ENCODE results near the gene KCNK13. TPM values are rescaled to one million over a fixed set of nuclear protein-coding genes. Genes with fewer than 3 reads are reported as not detected.
"Not testable (repeated sequence)": the region's sequence is repeated elsewhere in the genome, so short reads cannot be mapped to it uniquely, and the experiment has no call there.

KCNK13 gene
- total RNA-seq, 1 donor from 2014 or later, result 0.81 TPM

DNA sequence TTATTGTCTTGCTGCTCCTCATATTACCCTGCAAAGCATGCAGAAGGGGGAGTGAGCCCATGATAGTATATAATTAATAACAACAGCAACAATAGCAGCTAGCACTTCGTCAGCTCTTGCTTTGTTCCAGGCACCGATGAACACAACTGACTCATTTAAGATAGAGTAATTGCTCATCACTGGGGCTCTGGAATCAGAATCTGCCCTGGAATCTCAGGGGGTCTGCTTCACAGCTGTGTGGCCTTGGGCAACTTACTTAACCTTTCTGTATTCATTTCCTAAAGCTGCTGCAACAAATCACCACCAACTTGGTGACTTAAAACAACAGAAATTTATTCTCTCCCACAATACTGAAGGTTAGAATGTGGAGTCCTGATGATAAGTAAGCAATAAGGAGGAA is 139.6 kb downstream of the KCNK13 start:
- no peak overlapping the region for H3K27ac ChIP-seq
- no peaks in the 10 kb centered on the region for H3K9me3 ChIP-seq
- intact Hi-C loops (cut with DNase I), result no loop called here
- ATAC-seq (no peak), DNase-seq (no peak)
- H3K4me1 ChIP-seq, result no peaks in the 10 kb centered on the region
- TF ChIP-seq, protein P1, sequence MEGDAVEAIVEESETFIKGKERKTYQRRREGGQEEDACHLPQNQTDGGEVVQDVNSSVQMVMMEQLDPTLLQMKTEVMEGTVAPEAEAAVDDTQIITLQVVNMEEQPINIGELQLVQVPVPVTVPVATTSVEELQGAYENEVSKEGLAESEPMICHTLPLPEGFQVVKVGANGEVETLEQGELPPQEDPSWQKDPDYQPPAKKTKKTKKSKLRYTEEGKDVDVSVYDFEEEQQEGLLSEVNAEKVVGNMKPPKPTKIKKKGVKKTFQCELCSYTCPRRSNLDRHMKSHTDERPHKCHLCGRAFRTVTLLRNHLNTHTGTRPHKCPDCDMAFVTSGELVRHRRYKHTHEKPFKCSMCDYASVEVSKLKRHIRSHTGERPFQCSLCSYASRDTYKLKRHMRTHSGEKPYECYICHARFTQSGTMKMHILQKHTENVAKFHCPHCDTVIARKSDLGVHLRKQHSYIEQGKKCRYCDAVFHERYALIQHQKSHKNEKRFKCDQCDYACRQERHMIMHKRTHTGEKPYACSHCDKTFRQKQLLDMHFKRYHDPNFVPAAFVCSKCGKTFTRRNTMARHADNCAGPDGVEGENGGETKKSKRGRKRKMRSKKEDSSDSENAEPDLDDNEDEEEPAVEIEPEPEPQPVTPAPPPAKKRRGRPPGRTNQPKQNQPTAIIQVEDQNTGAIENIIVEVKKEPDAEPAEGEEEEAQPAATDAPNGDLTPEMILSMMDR (IDR thresholded peaks at IDR 0.05), result no peak
- no peak overlapping the region for H3K4me3 ChIP-seq
- H3K27me3 ChIP-seq, result no peaks in the 10 kb centered on the region
- H3K36me3 ChIP-seq, result no peaks in the 10 kb centered on the region

DNA sequence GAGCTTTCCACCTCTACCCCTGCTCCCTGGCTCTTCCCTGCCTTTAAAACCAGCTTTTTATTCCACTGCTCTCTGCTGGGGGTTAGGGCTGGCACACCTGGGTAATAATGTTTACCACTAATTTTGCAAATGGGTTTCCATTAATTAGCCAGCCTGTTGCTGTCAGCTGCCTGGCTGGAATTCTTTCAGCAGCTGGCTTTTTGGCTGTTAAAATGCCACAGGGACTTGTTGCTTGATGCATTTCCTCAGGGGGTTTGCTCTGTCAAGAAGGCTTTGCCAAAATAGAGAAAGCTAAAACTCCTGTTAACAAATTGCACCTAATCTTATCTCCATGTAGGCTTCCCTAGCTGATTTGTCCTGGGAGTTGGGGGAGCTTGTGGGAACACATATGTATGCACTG is 142.7 kb downstream of the KCNK13 start:
- H3K9me3 ChIP-seq, result no peaks in the 10 kb centered on the region
- no peaks in the 10 kb centered on the region for H3K36me3 ChIP-seq
- no peaks in the 10 kb centered on the region for H3K4me1 ChIP-seq
- DNase-seq, result no peak
- intact Hi-C loops (cut with DNase I), result no loop called here
- TF ChIP-seq, protein P1 (IDR thresholded peaks at IDR 0.05), result no peak
- H3K27me3 ChIP-seq, result no peaks in the 10 kb centered on the region
- no peak overlapping the region for H3K4me3 ChIP-seq
- ATAC-seq, result no peak
- no peak overlapping the region for H3K27ac ChIP-seq

DNA sequence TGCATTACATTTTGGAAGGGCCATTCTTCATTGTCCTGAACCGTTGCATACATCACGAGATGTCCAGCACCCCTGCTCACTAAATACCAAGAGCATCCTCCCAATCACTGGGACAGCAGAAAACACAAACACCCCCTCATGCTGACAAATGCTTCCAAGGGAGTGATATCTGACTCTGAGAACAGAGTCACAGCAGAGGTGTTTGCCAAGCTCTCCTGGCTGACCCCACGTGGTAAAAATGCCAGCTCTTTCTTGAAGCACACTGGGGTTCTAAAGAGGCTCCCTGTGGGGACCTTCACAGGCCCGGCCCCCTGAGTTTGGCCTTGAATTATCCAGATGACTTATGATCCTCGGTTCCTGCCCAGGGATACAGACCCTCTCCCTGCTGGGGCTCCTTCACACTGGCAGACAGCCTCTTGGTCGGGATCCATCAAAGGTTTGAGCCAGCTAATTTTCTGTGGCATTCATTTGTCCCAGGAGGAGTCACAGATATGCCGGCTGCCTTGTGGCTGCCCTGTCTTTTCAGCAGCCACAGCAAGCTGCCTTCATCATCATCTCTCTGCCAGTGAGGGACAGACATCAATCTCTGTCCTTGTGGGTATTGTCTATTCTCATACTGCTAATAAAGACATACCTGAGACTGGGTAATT is 151.4 kb downstream of the KCNK13 start:
- no peak for DNase-seq
- Histone ChIP-seq H3K27me3 (no peaks in the 10 kb centered on the region), H3K36me3 (no peaks in the 10 kb centered on the region), H3K9me3 (no peaks in the 10 kb centered on the region), H3K4me1 (no peaks in the 10 kb centered on the region), H3K4me3 (no peak overlapping the region), H3K27ac (no peak overlapping the region)
- TF ChIP-seq, protein P1 (IDR thresholded peaks at IDR 0.05), result no peak
- intact Hi-C loops (cut with DNase I), result no loop called here
- no peak for ATAC-seq

DNA sequence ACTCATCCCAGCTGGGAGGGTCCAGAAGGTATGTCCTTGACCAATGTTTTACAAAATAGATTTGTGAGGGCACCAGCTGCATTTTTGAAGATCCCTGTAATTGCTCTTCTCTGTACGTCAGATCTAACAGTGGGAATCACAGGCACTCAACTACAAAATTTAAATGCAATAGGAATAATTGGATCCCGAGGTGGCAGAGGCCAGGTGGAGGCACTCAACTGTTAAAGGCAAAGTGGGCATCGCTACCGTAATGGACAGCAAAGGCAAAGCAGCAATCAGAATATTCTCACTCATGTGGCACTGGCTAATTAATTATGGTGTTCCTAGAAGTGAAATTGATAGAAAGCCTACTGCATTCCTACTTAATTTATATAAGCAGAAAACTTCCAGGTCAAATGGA is 166.7 kb downstream of the KCNK13 start:
- Histone ChIP-seq H3K36me3 (no peaks in the 10 kb centered on the region), H3K9me3 (no peaks in the 10 kb centered on the region), H3K27ac (no peak overlapping the region), H3K4me1 (no peaks in the 10 kb centered on the region), H3K4me3 (no peak overlapping the region), H3K27me3 (no peaks in the 10 kb centered on the region)
- intact Hi-C loops (cut with DNase I), result no loop called here
- TF ChIP-seq, protein P1 (IDR thresholded peaks at IDR 0.05), result no peak
- DNase-seq (no peak), ATAC-seq (no peak)

DNA sequence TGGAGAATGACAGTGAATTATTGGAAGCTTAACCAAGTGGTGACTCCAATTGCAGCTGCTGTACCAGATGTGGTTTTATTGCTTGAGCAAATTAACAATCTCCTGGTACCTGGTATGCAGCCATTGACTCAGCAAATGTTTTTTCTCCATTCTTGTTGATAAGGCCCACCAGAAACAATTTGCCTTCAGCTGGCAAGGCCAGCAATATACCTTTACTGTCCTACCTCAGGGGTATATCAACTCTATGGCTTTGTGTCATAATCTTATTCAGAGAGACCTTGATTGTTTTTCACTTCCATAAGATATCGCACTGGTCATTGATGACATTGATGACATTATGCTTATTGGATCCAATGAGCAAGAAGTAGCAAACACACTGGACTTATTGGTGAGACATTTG is 168.1 kb downstream of the KCNK13 start:
- H3K36me3 ChIP-seq; H3K27me3 ChIP-seq; DNase-seq; H3K9me3 ChIP-seq; H3K4me3 ChIP-seq; intact Hi-C loops (cut with DNase I); ATAC-seq; H3K27ac ChIP-seq; H3K4me1 ChIP-seq: not testable (repeated sequence)

Other genes starting within 250 kb of the KCNK13 start
- gene EFCAB11, start 107.3 kb upstream of the KCNK13 start, total RNA-seq, result 4.0 TPM
- gene TDP1, start 106.1 kb upstream of the KCNK13 start, total RNA-seq, result 6.5 TPM
- gene PSMC1, start 194.6 kb downstream of the KCNK13 start, total RNA-seq, result 75.1 TPM

Data from upper lobe of right lung (tissue), 1 donor.